IPS-11a (cell line): Measurements from ENCODE around the gene FAM72C.
"Not testable (repeated sequence)": the region's sequence is repeated elsewhere in the genome, so short reads cannot be mapped to it uniquely, and the experiment has no call there.

Experiments used
- H3K4me3 ChIP-seq: one replicate; pipeline ENCODE4 v1.5.1; 2013; ENCODE audit warnings: low read depth, low read length, control low read depth

Gene FAM72C

GRCh38 chr1:143971924-143972700 lies at the start of gene FAM72C:
Gene FAM72C (minus strand): TSS chr1:143971986. CDS start chr1:143971141, 845 bp downstream.
- not testable (repeated sequence) for H3K4me3 ChIP-seq

GRCh38 chr1:144020001-144020738 lies 48.4 kb upstream of the FAM72C start:
- H3K4me3 ChIP-seq = not testable (repeated sequence)

- not testable (repeated sequence) for H3K4me3 ChIP-seq
These were observed 47.3 kb upstream of the FAM72C start for GRCh38 chr1:144019101-144019500.

- not testable (repeated sequence) for H3K4me3 ChIP-seq
These were observed 43.6 kb upstream of the FAM72C start for GRCh38 chr1:144015180-144015966.

GRCh38 chr1:144014528-144014927 lies 42.7 kb upstream of the FAM72C start:
- H3K4me3 ChIP-seq = not testable (repeated sequence)

GRCh38 chr1:144014121-144014520 lies 42.3 kb upstream of the FAM72C start:
- H3K4me3 ChIP-seq = not testable (repeated sequence)

GRCh38 chr1:144012168-144012733 lies 40.5 kb upstream of the FAM72C start:
- H3K4me3 ChIP-seq = not testable (repeated sequence)

GRCh38 chr1:144009410-144009809 lies 37.6 kb upstream of the FAM72C start:
- H3K4me3 ChIP-seq = not testable (repeated sequence)

- H3K4me3 ChIP-seq = not testable (repeated sequence)
These were observed 32.5 kb upstream of the FAM72C start for GRCh38 chr1:144004259-144004658.

- H3K4me3 ChIP-seq = not testable (repeated sequence)
These were observed 31.7 kb upstream of the FAM72C start for GRCh38 chr1:144003306-144004029.

GRCh38 chr1:144002141-144002881 lies 30.5 kb upstream of the FAM72C start:
- not testable (repeated sequence) for H3K4me3 ChIP-seq

GRCh38 chr1:144001077-144001476 lies 29.3 kb upstream of the FAM72C start:
- H3K4me3 ChIP-seq = not testable (repeated sequence)

GRCh38 chr1:143996020-143996419 lies 24.2 kb upstream of the FAM72C start:
- not testable (repeated sequence) for H3K4me3 ChIP-seq

GRCh38 chr1:143993301-143993907 lies 21.6 kb upstream of the FAM72C start:
- H3K4me3 ChIP-seq = not testable (repeated sequence)

GRCh38 chr1:143990699-143991098 lies 18.9 kb upstream of the FAM72C start:
- H3K4me3 ChIP-seq = not testable (repeated sequence)

GRCh38 chr1:143989719-143990118 lies 17.9 kb upstream of the FAM72C start:
- H3K4me3 ChIP-seq = not testable (repeated sequence)

- H3K4me3 ChIP-seq = not testable (repeated sequence)
These were observed 17.6 kb upstream of the FAM72C start for GRCh38 chr1:143989427-143989712.

- H3K4me3 ChIP-seq = not testable (repeated sequence)
These were observed 17.0 kb upstream of the FAM72C start for GRCh38 chr1:143988602-143989426.

- not testable (repeated sequence) for H3K4me3 ChIP-seq
These were observed 16.1 kb upstream of the FAM72C start for GRCh38 chr1:143987868-143988267.
